Tibial artery (tissue), 4 donors: Measurements from ENCODE around the gene ADAMTS6.

Source experiments
- DNase-seq, 2 donors: peaks; one replicate each; pipeline ENCODE4 v3.0.0-alpha.2; 2019
- H3K27ac ChIP-seq, 2 donors: fragments of 200-600 bp; sonication (generic) in 1 of 2; 1 replicate in 1 of 2; 2 replicates in 1 of 2; pipeline ENCODE4 v1.5.1; 2018 to 2019; ENCODE audit warnings: mild to moderate bottlenecking in 1 of 2
- H3K27me3 ChIP-seq, 2 donors: fragments of 200-600 bp; sonication (generic) in 1 of 2; one replicate each; pipeline versions ENCODE4 v1.5.1 to v1.6.0; 2016 to 2019
- H3K36me3 ChIP-seq, 3 donors: fragments of 200-600 bp; sonication (generic) in 2 of 3; one replicate each; pipeline ENCODE4 v1.5.1; 2016 to 2019; ENCODE audit warnings: mild to moderate bottlenecking in 2 of 3
- H3K4me1 ChIP-seq, 4 donors: fragments of 200-600 bp; sonication (generic) in 2 of 4; 1 replicate in 3 of 4; 2 replicates in 1 of 4; pipeline ENCODE4 v1.5.1; 2016 to 2019
- H3K4me3 ChIP-seq, 2 donors: fragments of 200-600 bp; sonication (generic) in 1 of 2; 1 replicate in 1 of 2; 2 replicates in 1 of 2; pipeline ENCODE4 v1.5.1; 2018 to 2019; ENCODE audit warnings: mild to moderate bottlenecking in 2 of 2
- H3K9me3 ChIP-seq, 3 donors: fragments of 200-600 bp; sonication (generic) in 1 of 3; one replicate each; pipeline ENCODE4 v1.5.1; 2016 to 2019
- intact Hi-C: fragments of 100-400 bp; cut with DNase I; formaldehyde crosslinking; loops from one replicate; pipeline ENCODE4 v1.15.0; 2023; ENCODE audit warnings: low total_unique reads
- TF ChIP-seq, protein P1 (sequence below), 2 experiments: fragments of 200-600 bp in 1 of 2; fragments of 450-650 bp in 1 of 2; IDR thresholded peaks; one replicate each; pipeline ENCODE4 v1.5.1; 2017 to 2019; ENCODE audit warnings: antibody characterized with exemption in 2 of 2, mild to moderate bottlenecking in 1 of 2, moderate library complexity in 1 of 2

ADAMTS6 gene

DNA sequence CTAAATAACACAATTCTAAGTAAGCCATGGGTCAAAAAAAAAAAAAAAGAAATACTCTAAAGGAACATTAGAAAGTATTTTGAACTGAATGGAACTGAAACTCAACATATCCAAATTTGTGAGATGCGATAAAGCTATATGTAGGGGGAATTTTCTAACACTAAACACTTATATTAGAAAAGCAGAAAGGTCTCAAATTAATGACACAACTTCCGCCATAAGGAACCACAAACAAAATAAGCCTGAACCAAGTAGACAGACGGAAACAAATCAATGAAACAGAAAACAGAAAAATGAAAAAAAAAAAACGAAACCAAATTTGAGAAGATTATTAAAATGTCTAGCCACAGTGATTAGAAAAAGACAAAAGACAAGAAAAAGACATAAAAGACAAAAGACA is 39.9 kb downstream of the ADAMTS6 start:
- intact Hi-C loops, result no loop called here
- Histone ChIP-seq H3K4me3 (no peak overlapping the region), H3K36me3 (no peaks in the 10 kb centered on the region), H3K27me3 (no peaks in the 10 kb centered on the region), H3K27ac (no peak overlapping the region), H3K9me3 (no peaks in the 10 kb centered on the region), H3K4me1 (no peaks in the 10 kb centered on the region)
- DNase-seq, result no peak
- TF ChIP-seq, protein P1, sequence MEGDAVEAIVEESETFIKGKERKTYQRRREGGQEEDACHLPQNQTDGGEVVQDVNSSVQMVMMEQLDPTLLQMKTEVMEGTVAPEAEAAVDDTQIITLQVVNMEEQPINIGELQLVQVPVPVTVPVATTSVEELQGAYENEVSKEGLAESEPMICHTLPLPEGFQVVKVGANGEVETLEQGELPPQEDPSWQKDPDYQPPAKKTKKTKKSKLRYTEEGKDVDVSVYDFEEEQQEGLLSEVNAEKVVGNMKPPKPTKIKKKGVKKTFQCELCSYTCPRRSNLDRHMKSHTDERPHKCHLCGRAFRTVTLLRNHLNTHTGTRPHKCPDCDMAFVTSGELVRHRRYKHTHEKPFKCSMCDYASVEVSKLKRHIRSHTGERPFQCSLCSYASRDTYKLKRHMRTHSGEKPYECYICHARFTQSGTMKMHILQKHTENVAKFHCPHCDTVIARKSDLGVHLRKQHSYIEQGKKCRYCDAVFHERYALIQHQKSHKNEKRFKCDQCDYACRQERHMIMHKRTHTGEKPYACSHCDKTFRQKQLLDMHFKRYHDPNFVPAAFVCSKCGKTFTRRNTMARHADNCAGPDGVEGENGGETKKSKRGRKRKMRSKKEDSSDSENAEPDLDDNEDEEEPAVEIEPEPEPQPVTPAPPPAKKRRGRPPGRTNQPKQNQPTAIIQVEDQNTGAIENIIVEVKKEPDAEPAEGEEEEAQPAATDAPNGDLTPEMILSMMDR (IDR thresholded peaks at IDR 0.05), result no peak

DNA sequence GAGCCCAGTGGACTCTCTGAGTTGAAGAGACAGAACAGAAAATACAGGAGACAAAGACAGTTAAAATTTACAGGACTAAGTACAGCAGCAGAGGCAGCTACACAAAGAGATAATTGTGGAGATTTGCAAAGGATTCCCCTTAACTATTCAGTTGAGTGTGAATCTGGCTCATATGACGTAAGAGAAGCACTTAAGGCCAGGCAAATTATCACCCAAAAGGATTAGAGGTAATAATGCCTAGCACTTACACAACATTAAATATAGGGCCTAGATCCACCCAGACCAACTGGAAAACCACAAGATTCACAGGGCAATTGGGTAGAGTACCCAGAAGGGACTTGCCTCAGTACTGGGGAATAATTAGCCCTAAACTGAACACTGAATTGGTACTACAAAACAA is 41.3 kb downstream of the ADAMTS6 start:
- Histone ChIP-seq H3K4me3 (no peak overlapping the region), H3K27ac (no peak overlapping the region), H3K27me3 (no peaks in the 10 kb centered on the region), H3K9me3 (no peaks in the 10 kb centered on the region), H3K4me1 (no peaks in the 10 kb centered on the region), H3K36me3 (no peaks in the 10 kb centered on the region)
- DNase-seq, result no peak
- TF ChIP-seq, protein P1 (IDR thresholded peaks at IDR 0.05), result no peak
- intact Hi-C loops, result no loop called here

DNA sequence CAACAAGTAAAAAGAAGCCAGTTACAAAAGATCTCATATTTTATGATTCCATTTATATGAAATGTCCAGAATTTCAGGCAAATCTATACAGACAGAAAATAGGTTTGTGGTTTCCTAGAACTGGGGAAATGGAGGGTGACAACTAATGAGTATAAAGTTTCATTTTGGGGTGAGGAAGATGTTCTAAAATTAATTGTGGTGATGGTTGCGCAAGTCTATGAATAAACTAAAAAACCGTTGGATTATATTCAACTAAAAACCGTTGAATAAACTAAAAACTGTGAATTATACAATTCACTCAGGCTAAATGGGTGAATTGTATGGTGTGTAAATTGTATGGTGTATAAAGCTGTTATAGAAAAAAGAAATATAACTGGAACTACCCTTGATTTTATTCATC is 47.6 kb downstream of the ADAMTS6 start:
- intact Hi-C loops, result no loop called here
- H3K4me1 ChIP-seq, result no peaks in the 10 kb centered on the region

DNA sequence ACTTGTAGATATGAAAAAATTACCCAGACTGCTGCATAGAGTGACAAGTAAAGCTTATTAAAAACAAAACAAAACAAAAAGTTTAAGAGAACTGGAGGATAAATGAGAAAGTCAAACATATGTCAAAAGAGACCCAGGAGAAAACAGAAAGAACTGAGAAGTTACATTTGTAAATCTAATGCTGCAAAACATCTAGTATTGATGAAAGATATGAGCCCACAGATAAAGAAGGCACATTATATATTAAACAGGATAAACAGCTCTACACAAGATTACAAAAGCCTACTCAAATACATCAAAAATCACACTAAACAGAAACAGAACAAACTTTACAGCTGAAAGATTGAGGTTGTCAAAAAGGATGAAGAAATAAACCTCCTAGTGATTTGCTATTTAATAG is 55.1 kb downstream of the ADAMTS6 start:
- no peaks in the 10 kb centered on the region for H3K4me1 ChIP-seq
- no peak overlapping the region for H3K4me3 ChIP-seq
- H3K27ac ChIP-seq, result no peak overlapping the region
- H3K36me3 ChIP-seq, result peaks cover 0 to 2% (median 0%) of the 10 kb centered on the region in 3 donors
- no peaks in the 10 kb centered on the region for H3K27me3 ChIP-seq
- TF ChIP-seq, protein P1 (IDR thresholded peaks at IDR 0.05), result no peak
- intact Hi-C loops, result no loop called here
- H3K9me3 ChIP-seq, result no peaks in the 10 kb centered on the region
- no peak for DNase-seq

More for the DNA sequence above, 47.6 kb downstream of the ADAMTS6 start:
- no peak for DNase-seq
- no peak overlapping the region for H3K4me3 ChIP-seq
- no peaks in the 10 kb centered on the region for H3K9me3 ChIP-seq
- H3K36me3 ChIP-seq, result no peaks in the 10 kb centered on the region
- TF ChIP-seq, protein P1 (IDR thresholded peaks at IDR 0.05), result no peak
- H3K27ac ChIP-seq, result no peak overlapping the region
- H3K27me3 ChIP-seq, result no peaks in the 10 kb centered on the region

DNA sequence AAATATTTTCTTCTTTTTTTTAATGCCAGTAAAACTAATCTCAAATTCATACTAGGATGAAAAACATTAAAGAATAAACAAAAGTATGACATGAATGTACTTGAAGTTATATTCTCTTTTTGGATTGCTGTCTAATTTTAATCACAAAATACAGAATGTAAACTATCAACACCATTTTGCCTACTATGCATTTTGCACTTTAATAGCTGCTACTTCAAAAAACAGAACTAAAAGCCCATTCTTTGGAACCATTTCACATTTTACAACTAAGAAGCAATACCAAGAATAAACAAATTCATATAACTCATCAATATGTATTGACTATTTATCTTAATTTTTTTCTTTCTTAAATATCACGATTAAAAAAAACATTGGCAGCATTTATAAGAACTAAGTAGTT is 58.1 kb downstream of the ADAMTS6 start:
- Histone ChIP-seq H3K4me3 (no peak overlapping the region), H3K9me3 (peaks cover 0 to 16% (median 11%) of the 10 kb centered on the region in 3 donors), H3K27ac (no peak overlapping the region), H3K4me1 (no peaks in the 10 kb centered on the region), H3K36me3 (peaks cover 0 to 14% (median 7%) of the 10 kb centered on the region in 3 donors), H3K27me3 (no peaks in the 10 kb centered on the region)
- TF ChIP-seq, protein P1 (IDR thresholded peaks at IDR 0.05), result no peak
- intact Hi-C loops, result no loop called here
- no peak for DNase-seq

DNA sequence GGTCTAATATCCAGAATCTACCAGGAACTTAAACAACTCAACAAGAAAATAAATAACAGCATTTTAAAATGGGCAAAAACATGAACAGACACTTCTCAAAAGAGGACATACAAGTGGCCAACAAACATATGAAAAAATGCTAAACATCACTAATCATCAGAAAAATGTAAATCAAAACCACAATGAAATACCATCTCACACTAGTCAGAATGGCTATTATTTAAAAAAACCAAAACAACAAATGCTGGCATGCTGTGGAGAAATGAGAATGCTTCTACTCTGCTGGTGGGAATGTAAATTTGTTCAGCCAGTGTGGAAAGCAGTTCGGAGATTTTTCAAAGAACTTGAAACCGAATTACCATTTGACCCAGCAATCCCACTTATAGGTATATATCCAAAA is 63.1 kb downstream of the ADAMTS6 start:
- peaks cover 0 to 25% (median 7%) of the 10 kb centered on the region in 3 donors for H3K36me3 ChIP-seq
- peaks cover 0 to 36% (median 23%) of the 10 kb centered on the region in 3 donors for H3K9me3 ChIP-seq
- H3K4me3 ChIP-seq, result no peak overlapping the region
- no peaks in the 10 kb centered on the region for H3K4me1 ChIP-seq
- TF ChIP-seq, protein P1 (IDR thresholded peaks at IDR 0.05), result no peak
- DNase-seq, result no peak
- H3K27me3 ChIP-seq, result no peaks in the 10 kb centered on the region
- intact Hi-C loops, result no loop called here
- H3K27ac ChIP-seq, result no peak overlapping the region
